GM19438 (cell line): ENCODE results near the gene POC1A.

ENCODE experiments used
- ATAC-seq: cut with Tn5 transposase; IDR thresholded peaks from one replicate; pipeline ENCODE4 v1.9.1; 2021; ENCODE audit warnings: low read depth; ENCODE audit not compliant: unreplicated experiment

Gene POC1A

DNA sequence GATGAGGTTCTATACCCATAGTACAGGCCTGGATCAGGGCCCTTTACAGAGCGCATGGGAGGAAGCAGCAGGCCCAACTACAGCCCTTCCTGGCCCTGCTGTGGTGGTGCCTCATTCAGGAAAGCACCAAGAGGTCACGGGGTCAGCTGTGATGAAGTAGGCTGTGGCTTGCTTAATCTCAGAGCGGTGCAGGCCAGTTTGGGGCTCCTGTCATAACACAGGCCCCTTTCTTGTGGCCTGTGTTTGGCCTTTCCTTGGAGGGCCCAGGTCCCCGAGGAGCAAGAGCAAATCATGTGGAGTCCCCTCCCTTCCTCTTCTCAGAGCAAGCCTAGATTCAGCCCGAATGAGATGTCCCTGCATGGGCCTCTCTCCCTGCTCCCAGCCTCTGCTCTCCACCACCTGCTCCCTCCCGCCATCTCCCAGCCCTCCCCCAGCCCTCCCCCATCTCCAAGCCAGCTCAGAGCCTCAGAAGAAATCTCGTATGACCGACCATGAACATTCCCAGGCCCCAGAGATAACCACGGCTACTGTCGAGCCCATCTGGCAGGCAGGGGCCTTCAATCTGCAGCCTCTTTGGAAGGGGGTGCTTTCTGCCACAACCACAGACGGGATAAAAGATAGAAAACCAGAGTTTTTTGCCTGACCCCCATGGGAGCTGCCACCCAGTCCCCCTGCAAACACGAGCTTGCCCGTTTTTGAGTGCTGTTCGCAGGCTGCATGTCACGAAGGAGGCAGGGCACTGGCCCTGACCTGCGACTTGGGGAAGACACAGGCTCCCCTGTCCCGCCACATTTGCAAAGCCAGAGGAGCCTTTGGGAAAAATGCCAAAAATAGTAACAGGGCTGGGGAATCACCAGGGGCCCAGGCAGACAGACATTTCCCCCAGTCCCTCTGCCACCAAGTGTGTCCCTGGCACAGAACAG lies 65.5 kb downstream of the POC1A start:
- no peak for ATAC-seq

DNA sequence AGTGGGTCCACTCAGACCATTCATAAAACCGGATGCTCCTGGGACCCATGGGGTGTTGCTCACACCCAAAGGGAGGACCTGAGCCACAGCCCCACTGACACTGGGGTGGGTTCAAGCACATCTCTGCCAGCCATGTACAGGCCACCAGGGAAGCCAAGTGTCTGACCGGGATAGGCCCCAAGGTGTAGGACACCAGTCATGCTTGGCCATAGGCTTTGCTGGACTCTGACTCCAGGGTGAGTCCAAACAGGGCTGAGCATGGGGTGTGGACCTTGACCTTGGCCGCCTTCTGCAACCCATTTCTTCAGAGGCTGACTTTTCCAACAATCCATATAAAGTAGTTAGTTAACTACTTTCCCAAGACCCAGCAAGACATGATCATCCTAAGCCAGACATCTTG lies 66.5 kb downstream of the POC1A start:
- ATAC-seq = no peak

DNA sequence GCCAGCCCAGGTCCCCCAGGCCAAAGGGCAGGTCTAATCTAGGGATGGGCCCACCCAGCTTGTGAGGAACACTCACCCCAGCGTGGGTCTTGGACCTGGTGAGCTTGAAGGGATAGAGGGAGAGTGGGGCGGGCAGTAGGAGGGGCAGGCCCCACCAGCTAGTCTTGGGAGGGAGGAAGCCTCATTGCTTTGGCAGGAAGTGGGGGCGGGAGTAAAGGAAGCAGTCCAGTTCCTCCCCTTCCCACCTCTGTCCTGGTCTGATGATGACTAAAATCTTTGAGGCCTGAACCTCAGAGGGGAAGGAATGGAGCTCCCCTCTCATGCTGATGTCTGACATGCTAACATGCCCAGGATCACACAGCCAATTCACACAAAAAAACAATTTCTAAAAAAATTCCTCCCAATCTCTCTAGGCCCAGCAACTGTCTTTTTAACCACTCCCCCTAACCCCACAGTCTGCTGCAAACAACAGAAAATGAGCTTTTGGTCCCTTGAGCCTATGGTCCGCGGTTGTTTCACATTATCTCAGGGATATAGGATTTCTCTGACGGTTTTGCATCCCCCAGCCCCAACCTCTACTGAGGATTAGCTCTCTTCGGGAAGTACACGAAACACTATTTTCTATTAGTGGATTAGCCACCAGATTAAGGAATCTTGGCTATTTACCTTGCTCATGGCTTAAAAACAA lies 67.1 kb downstream of the POC1A start:
- no peak for ATAC-seq

DNA sequence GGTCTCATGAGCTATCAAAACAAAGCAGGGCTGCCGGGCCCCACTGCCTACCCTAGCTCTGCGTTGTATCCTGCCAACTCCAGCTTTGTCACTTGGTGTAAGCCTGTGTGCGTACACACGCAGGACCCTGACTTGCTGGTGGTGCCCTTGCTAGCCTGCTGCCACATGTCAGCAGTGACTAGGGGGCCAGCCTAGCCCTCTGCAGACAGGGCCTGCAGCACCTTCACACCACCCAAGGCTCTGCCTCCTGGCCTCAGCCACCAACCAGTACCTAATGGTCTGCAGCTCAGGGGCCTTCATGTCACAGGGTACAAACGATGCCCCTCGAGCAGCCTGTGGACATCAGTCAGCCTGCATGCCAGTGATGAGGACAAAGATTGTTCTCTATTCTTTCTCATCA lies 67.8 kb downstream of the POC1A start:
- ATAC-seq = no peak

DNA sequence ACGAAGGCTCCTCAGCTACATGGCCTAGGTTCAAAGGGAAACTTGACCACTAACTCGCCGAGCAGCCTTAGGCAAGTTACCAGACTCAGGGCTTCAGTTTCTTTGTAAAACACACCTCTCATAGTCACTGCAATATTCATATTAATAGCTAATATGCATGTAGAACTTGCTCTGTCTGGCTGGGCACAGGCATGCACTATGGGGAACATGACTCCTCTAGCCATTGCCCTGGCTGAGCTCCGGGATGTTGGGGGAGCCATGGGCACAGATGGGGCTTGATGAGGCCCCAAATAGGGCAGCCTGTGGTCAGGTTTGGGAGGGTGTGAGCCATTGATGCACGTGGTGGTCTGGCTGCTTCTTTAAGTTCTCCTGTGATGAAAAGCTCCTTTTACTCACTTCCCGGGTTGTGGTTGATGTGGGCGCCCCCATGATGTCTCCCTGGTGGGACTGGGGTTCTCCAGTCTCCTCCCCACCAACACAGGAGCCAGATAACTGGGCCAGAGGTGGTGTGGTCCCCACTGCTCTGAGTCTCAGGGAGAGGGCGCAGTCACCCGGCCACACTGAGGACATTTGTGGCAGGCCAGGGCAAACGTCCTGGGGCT lies 68.4 kb downstream of the POC1A start:
- no peak for ATAC-seq

DNA sequence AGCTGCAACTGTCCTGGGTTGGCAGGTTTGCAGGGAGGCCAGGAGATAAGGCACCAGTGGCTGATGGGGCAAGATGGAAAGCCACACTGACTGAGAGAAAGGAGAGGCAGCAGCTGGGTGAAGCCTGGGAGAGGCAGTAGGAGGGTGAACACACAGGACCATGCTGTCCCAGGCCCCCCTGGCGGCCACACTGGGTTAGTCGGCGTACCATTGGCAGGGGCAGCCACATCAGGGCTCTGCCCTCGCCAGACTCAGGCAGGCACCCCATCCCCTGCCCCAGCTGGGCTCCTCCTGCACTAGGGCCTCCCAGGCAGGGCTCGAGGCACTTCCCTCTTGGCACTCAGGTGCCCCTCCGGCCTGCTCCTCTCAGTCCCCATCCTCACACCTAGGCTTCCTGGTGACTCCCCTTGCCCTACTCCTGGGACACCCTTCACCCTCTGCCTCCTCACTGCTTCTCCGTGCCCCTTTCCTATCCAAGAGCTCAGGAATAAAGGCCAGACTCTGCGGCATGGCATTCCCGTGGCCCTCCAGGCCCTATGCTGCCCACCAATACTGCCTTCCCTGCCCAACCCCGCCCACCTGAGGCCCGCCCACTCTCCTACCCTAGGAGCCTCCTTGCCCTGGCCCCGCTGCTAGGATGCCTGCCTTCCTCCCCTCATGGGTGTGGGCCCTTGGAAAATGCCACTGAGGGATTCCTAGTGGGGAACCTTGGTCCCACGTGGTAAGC lies 69.1 kb downstream of the POC1A start:
- ATAC-seq = no peak

DNA sequence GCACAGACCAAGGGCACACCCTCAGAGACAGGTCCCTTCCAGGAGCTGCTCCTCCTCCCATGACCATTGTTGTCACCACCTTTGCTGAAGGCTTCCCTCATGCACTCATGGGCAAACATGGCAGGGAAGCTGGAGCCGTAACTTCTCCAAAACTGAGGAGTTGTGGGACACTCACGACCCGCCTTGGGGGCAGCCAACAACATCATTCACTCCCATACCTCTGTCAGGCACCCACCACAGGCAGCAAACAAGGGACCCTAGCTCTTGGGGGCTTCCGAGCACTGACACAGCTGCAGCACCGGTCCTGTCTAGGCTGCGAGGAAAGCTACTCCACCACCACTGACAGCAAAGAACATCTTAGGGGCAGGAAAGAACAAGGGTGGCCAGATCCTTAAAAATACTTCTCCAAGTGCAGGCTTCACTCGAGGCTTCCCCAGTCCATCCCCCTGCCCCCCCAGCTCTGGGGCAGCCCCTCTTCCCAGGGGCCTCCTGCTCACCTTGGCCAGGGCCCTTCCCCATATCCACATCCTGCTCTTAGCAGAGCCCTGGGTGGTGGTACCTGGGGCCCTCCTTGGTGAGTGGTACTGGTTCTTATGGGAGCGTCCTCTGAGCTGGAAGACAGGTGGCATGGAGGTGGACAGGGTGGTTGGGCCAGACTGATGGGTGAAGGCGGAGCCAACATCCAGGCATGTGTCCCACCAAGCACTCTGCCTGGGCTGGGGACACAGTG lies 69.8 kb downstream of the POC1A start:
- ATAC-seq = no peak

DNA sequence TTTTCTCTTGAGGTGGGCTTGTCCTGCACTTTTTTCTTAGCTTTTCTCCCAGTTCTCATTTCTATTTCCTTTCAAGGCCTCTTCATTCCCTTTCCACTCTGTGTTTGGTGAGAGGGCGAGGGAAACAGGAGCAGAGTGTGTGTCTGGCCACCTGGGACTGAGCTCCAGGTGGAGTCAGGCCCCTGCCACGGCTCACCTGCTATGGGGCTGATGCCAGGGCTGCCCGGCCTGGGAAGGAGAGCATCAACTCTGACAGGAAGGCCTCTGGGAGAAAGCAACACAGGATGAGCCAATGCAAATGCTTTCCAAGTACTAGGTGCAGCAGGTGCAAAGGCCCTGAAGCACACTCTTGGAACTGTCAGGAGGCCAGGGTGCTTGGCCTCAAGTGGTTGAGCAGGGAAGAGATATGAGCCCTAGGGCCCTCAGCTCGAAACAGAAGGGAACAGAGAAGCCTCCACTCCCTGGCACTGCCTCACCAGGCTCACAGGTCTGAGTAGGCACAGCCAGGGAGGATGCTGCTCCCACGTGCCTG lies 70.6 kb downstream of the POC1A start:
- ATAC-seq = no peak

DNA sequence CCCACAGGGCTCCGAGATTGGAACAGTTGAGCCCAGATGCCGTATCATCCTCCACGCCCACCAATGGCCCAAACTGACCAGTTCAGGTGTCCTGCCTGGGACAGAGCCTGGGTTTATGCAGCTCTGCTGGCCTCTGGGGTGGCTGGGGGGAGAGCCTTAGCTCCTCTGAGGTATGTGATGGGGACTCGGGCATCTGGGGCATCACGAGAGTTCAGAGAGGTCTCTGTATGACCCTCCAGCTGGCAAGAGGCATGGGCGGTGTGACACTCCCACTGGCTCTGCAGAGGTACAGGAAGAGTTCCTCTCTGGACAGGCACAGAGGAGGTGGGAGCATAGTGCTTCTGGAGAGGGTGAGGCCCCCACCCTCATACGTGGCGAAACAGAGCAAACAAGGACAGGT lies 71.3 kb downstream of the POC1A start:
- no peak for ATAC-seq

DNA sequence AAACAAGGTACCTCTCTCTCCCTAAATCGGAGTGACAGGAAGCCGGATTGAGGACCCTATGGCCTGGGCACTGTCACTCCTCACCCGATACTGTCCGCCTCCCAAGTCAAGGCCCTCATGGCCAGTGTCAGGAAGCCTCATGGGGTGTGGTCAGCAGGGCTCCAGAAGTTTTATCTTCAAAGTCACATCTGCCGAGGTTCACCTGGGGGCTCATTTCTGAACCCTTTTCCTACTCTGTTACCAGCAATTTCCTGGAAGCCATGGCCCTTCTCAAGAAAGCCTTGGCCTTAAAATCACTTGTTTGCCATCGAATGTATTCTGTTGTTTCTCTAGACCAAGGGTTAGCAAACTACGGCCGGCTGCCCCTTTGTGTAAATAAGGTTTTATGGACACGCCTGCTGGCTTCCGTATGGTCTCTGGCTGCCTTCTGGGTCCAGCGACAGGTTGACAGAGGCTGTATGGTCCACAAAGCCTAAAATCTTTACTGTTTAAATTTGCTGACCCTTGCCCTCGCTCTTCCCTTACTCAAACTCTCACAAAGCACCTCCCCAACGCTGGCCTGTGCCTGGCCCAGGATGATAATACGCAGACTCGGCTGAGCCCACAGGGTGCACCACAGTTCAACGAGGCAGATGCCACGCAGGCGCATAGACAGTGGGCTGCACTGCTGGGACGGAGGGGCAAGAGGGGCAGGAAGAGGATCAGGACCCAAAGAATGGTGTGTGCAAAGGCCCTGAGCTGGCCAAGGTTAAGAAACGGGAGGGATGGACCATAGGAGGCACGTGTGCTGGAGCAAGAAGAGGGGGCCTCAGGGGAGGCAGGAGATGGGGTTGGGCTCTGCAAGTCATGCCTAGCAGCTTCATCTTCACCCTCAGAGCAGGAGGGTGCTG lies 73.1 kb downstream of the POC1A start:
- no peak for ATAC-seq

DNA sequence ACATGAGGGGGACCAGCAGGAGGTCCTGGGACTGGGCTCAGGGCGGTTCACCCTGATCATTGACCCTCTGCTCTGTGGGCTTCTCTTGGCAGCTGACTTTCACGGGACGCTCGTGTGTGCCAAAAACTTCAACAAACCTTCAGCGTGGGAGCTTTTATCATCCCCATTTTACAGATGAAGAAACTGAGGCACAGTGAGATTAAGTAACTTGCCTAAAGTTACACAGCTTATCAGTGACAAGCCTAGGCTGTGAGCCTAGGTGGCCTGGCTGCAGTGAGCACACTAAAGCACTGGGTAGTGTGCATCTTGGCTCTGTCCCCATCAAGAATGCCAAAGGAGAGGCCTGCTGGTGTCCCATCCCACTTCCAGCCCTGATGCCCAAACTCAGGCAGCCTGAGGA lies 74.3 kb downstream of the POC1A start:
- no peak for ATAC-seq

DNA sequence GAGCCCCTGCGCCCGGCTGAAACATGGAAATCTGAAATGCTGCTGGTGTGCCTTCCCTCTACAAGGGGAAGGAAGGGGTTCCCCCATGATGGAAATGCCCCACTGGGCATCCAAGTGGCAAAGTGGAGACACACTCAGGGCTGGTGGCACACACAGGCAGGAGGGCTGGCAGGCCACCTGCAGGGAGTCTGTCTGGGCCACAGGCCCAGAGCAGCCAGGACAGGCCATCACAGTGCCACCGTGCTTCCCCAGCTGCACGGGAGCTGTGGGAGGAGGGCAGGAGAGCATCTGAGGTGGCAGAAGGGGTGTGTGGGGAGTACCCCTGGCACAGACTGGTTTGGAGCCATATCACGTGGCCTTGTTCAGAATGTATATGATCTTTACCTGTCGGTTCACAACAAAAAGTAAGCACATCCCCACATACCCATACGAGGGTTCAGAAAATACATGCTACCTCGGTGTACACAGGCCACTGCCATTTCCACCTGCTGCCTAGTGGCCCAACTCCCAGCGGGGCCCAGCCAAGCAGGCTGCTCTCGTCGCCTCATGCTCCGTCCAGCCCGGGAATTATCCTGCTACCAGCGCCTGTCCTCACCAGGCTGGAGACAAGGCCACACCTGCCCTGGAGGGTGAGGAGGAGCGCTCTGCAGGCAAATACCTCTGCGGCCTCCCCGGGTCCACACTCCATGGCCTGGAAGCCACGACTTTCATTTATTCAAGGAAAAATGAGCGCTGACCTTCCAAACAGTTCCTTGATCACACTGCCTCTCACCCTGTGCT lies 75.3 kb downstream of the POC1A start:
- ATAC-seq = no peak

DNA sequence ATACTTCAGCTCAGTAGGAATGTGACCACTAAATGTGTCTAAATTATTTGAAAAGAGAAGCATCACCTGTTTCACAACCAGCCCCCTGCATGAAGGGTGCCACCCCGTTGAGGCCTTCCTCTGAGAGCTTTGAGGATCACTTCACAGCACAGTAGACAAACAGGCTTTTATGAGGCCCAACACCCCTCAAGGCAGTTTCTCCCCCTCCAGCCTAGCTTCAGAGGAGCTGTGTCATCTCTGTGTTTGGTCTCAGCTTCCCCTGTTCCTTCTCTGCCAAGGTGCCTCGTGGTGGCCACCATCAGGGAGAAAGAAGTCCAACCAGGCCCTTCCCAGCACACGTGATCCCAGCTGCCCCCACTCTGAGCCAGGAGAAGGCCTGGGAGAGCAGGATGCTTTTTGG lies 76.3 kb downstream of the POC1A start:
- no peak for ATAC-seq

DNA sequence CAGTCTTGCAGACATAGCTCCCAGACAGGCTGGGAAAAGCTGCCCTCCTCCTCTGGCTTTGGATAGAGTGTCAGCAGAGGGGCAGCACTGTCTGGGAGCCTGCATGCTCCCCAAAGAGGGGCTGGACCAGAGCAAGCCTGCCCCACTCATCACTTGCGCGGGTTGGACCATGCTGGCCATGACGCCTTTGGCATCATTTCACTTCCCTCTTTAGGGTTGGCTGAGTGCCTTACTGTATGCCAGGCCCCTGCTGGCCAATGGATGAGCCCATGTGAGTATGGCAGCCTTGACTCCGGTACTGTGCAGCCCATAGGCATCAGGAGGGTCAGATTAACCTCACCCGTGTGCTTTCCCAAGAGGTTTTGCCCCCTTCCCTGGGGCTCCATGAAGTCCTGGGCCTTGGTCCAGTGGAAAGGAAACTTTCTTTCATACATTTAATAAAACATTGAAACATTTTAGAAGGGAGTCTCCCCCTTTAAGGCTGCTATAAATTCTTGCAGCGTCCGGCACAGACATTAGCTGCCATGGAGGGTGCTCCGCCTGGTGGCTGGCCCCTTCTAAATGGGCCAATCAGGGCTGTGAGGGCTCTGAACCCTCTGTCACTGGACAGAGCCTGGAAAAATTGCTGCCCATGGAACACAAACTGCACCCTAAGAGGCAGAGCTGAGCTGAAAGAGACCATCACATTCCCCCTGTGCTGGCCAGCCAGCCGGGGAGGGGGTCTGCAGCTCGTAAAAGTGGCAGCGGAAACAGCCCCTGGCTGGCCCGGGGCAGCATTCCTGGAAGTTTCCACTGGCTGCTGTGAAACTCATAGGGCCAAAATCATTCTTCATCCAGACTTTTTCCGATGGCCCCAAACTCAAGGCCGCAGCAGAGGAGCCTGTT lies 77.1 kb downstream of the POC1A start:
- no peak for ATAC-seq

DNA sequence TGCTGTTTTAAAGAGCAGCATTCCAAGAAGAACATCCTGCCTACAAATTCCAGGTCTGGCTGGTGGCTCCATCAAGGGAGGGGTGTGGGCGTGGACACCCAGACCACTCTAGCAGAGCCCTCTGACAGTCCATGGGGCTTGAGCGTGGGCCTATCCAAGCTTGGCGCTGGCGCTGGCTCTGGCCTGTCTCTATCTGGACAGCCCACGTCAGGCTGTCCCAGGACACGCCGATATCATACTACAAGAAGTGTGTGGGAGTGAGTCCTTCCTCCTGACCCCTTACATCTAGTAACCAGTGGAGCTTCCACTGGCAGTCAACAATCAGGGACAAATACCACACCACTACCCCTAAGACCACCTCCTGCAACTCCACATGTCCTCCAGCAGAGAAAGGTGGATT lies 80.7 kb downstream of the POC1A start:
- no peak for ATAC-seq

DNA sequence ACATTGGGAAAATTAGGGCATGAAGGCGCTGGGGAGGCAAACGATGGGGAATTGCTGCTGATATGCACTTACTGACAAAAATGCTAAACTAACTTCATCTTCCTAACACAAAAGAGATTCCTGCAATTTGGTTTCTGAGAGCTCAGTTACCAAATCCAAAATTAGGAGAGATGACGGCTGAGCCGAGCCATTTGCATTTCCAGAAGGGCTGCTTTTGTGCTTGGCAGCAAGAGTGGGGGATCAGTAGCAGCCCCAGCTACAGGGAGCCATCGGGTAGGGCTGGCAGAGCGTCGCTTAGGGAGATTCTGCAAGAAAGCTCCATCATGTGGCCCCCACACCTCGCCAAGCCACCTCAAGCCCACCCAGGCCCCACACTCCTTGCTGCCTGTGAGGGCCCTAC lies 81.8 kb downstream of the POC1A start:
- ATAC-seq = no peak

DNA sequence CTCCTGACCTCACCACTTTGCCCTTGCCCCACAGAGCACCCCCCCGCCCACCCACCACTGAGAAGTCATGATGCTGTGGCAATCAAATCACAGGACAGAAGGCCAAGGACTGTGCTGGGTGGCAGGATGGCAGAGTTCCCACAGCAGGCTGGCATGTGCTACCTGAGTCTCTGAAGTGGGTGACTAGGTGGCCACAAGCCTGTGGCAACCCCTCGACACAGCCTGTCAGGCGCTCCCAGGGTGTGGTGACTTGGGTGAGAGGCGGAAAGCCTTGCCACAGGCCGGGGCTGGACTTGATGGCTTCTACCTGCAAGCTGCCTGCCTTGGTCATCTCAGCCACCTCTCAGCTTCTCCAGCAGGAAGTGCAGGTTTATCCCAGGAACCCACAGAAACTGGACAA lies 82.2 kb downstream of the POC1A start:
- ATAC-seq = no peak
